HG03520 (cell line): Measurements from ENCODE around the gene SMTN.
"Not testable (repeated sequence)": the region's sequence is repeated elsewhere in the genome, so short reads cannot be mapped to it uniquely, and the experiment has no call there.

Experiments used
- ATAC-seq: cut with Tn5 transposase; IDR thresholded peaks from one replicate; pipeline ENCODE4 v1.9.1; 2021; ENCODE audit warnings: mild to moderate bottlenecking, moderate library complexity; ENCODE audit not compliant: unreplicated experiment

SMTN gene

DNA sequence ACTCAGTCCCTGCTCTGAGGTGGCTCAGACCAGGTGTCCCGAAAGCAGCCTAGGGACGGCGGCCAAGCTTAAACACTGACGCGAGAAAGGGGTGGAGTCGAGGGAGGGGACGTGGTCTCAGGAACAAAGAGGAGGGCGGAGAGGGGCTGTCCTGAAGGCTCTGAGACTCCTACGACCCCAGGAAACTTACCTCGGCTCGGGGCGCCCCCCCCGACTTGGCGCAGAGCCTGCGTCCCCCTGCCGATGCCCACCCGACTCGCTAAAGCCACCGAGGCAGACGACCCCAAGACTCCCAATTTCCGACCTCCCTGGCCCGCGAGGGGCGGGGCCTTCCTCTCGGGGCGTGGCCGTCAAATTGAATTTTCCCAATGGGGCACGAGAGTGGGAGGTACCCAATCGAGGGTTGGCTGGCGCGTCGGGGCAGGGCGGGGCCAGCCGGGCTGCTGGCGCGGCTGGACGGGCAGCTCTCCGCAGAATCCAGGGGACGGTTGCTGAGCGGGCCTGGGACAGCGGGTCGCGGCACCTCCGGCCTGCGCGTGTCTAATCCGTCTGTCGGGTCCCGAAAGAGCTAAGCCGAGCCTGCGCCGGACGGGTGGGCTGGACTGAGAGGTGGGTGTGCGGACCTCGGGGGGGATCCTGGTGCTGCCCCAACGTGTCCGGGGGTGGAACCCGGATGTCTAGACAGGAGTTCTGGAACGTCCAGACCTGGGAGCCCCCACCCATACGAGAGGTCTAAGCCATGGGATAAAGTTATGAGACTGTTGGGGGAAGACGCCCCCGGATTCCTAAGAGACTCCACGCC, at the start of gene SMTN:
TSS of gene SMTN (plus strand) at position 471 of the 802 bp plus-strand sequence. CDS start 1,941 bp downstream, outside the sequence.
- ATAC-seq, result peak; percentile 60

DNA sequence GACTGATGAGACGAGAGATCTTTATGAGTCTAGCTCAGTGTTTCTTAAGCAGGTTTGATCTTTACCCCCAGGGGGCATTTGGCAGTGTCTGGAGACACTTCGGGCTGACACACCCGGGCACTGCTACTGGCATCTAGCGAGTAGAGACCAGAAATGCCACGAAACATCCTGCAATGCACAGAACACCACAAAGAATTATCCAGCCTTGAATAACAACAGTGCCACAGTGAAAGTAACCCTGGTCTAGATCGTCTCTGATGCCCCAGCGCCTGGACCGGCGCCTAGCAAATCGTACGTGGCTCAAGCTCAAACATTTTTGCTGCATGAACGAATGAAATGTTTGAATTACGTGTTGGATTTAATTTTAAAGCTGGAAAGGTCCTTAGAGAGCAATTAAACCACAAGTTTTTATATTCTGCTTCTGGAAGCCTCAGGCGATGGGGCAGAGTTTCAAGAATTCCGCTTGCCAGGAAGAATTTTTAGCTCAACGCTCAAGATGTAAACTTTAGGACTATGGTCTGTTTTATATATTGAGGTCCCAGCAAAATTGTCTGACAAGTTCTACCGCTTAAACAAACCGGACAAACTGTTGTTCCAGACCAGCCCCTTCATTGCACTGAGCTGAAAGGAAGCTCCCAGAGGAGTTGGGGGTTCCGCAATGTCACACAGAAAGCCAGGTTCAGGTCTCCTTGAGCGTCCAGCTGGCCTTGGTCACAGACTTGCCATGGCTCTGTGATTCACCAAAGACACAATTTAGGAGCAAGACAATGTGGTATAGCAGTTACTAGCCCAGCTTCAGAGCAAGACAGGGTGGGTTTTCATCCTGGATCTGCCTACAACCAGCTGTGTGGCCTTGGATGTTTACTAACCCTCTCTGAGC, 44.2 kb upstream of the SMTN start:
- ATAC-seq, result no peak

GRCh38 chr22:31038686-31039085, 42.4 kb upstream of the SMTN start:
- no peak for ATAC-seq

DNA sequence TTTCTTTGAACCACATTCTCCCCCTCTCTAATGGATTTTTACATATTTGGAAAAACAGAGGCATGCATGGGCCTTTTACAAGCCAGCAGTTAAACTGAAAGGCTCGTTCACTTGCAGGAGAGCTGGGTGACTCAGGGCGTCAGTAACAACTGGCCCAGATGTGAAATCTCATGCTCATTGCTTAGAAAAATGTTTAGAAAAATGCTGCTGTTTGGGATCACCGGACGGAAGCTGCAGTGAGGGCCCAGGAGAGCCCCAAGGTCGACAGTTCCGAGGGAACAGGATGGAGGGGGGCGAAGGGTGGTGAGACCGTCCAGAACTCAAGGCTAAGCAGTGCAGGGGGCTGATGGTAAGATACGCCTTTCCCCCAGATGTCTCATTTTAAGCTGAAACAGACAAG, 41.7 kb upstream of the SMTN start:
- no peak for ATAC-seq

- no peak for ATAC-seq
Observed at GRCh38 chr22:31040542-31041398, 40.3 kb upstream of the SMTN start.

- ATAC-seq, result no peak
Observed at GRCh38 chr22:31044262-31044861, 36.8 kb upstream of the SMTN start.

GRCh38 chr22:31045900-31046538, 35.1 kb upstream of the SMTN start:
- ATAC-seq, result no peak

GRCh38 chr22:31046539-31047226, 34.4 kb upstream of the SMTN start:
- ATAC-seq, result no peak

DNA sequence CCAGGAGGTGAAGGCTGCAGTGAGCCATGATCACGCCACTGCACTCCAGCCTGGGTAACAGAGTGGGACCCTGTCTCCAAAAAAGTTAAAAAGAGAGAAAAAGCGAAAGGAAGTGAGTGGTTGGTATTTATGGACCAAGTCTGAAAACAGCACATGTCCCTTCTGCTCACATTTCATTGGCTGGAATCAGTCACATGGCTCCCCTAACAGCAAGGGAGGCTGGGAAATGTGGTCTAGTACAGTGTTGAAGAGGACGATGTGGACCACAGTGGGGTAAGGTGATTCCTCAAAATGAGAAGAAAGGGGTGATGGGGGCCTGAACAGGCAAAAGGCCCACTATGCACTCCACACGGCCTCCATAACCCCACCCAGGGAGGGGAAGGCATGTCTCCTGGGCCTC, 32.5 kb upstream of the SMTN start:
- ATAC-seq, result no peak

- ATAC-seq, result no peak
Observed at GRCh38 chr22:31049815-31050420, 31.2 kb upstream of the SMTN start.

DNA sequence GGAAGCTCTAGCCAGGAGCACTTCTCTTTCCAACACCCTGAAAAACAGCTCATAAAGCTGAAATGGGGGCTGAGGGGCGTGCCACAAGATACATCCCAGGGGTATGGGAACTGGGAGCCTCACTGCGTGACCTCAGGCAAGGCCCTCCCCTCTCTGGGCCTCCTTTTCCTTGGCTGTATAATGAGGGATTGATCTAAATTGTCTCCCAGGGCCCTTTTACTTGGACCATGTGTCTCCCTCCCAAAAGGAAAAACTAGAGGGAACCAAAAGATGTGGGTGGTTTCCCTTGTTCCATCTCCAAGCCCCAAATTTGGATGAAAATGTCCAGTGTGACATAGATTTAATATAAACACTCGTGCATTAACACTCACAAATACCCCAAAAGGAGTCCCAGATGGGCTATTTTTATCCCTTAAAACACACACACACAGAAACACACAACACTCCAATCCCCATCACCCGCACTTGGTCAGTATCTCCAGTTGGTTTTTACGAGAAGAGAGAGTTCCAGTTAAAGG, 25.9 kb upstream of the SMTN start:
- no peak for ATAC-seq

DNA sequence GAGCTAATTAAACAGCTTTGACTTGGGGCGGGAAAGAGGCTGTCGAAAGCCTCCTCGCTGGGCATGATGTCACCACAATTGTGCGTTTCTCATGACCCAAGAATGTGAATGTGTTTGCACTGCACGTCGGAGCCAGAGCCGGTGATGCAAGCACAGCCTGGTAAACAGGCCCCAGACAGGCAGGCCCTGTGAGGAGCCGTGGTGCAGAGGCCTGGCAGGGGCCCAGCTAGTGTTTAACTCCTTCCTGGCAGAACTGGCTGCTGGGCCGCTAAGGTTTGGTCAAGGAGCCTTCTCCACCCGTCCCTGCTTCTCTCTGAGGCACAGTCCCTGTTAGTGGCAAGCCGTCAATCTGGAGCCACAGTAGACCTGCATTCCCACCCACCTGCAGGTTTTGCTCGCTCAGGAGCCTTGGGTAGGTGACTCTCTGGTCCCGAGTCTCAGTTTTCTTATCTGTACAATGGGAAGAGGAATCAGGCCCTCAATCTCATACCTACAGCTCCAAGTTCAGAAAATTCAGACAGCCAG, 25.4 kb upstream of the SMTN start:
- no peak for ATAC-seq

GRCh38 chr22:31056986-31057599, 24.0 kb upstream of the SMTN start:
- ATAC-seq, result no peak

DNA sequence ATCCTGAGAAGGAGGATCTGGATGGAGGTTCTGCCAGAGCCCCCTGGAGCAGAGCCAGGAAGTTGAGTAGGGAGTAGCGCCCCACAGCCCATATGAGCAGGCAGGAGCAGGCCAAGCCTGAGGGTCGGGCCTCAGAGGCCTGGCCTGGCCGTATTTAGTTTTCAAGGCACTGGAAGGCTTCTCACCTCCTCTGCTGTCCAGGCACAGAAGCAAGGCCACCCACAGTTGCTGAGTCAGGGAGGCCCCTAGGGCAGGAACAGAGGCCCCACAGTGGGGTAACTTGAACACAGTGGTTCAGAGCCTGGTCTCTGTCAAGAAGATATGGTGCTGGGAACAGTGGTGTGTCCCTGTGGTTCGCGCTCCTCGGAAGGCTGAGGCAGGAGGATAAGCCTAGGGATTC, 21.5 kb upstream of the SMTN start:
- ATAC-seq, result not testable (repeated sequence)

DNA sequence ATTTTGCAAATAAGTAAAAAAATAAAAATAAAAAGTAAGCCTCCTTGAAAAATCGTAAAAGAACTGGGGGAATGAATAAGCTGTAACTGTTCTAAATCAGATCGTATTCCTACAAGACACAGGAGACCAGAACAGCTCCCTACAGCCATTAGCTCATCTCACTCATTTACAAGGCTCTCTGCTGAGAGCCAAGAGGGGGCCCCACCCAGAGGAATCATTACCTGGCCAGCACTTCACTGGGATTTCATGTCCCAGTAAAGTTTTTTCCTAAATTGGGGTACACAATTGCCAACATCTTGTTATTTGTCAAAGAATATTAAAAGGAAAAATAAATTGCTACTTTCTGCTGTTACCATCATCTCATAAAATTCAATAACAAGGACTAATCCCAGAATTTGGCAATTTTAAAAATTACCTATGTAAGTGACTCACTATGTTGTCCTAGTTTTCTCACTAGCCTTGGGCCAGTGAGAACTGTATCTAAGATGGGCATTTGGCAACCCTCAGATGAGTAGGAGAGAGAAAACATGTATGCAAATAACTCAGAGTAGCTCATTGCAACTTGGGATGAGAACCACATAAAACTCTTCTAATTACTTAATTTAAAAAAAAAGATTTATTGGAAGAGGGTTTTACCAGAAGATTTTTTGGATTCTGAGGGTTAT, 18.4 kb upstream of the SMTN start:
- ATAC-seq, result no peak

- ATAC-seq, result no peak
Observed at GRCh38 chr22:31064369-31064768, 16.7 kb upstream of the SMTN start.

- ATAC-seq, result no peak
Observed at GRCh38 chr22:31068970-31069369, 12.1 kb upstream of the SMTN start.
